CD8-positive, alpha-beta memory T cell (primary cell): ENCODE results near the gene DHX58. TPM values are rescaled to one million over a fixed set of nuclear protein-coding genes. Genes with fewer than 3 reads are reported as not detected.

Experiments used
- CTCF ChIA-PET: fragments of 350-600 bp; sonication (Branson Sonifier 250); formaldehyde crosslinking; loops from one replicate; lab custom pipeline; 2021; ENCODE audit warnings: antibody characterized with exemption; lab: Charles Lee
- POLR2A ChIA-PET: fragments of 350-600 bp; sonication (Branson Sonifier 250); formaldehyde crosslinking; loops from one replicate; lab custom pipeline; 2021; ENCODE audit warnings: antibody characterized with exemption; lab: Charles Lee
- DNase-seq, 5 donors: peaks; one replicate each; pipeline versions ENCODE4 v3.0.0 to v3.0.0-alpha.2; 2020 to 2022; ENCODE audit warnings: mixed read lengths in 1 of 5
- H3K27ac ChIP-seq: one replicate; pipeline ENCODE4 v1.7.0; 2013; ENCODE audit warnings: low read depth, mild to moderate bottlenecking, low read length, moderate library complexity
- H3K27me3 ChIP-seq: 2 replicates; pipeline ENCODE4 v1.7.0; 2013; ENCODE audit warnings: low read length, mild to moderate bottlenecking; ENCODE audit not compliant: insufficient read depth, poor library complexity, severe bottlenecking
- H3K36me3 ChIP-seq: 2 replicates; pipeline ENCODE4 v1.7.0; 2013; ENCODE audit warnings: mild to moderate bottlenecking, low read length, moderate library complexity; ENCODE audit not compliant: insufficient read depth
- H3K4me1 ChIP-seq: 2 replicates; pipeline ENCODE4 v1.7.0; 2013; ENCODE audit warnings: mild to moderate bottlenecking, low read length, moderate library complexity; ENCODE audit not compliant: insufficient read depth
- H3K4me3 ChIP-seq: 2 replicates; pipeline ENCODE4 v1.7.0; 2013; ENCODE audit warnings: mild to moderate bottlenecking, low read length
- H3K9me3 ChIP-seq: 2 replicates; pipeline ENCODE4 v1.7.0; 2013; ENCODE audit warnings: mild to moderate bottlenecking, low read length
- H3K27ac Mint-ChIP-seq, 8 donors: one replicate each; pipeline ENCODE4 v1.8.0; 2020 to 2021; ENCODE audit warnings: mixed read lengths in 8 of 8, mild to moderate bottlenecking in 6 of 8, inconsistent platforms in 3 of 8, moderate library complexity in 3 of 8
- H3K27me3 Mint-ChIP-seq, 2 donors: one replicate each; pipeline ENCODE4 v1.8.0; 2020 to 2021; ENCODE audit warnings: mixed read lengths in 2 of 2, mild to moderate bottlenecking in 1 of 2, moderate library complexity in 1 of 2
- H3K36me3 Mint-ChIP-seq, 3 donors: one replicate each; pipeline ENCODE4 v1.8.0; 2020 to 2021; ENCODE audit warnings: mixed read lengths in 3 of 3, inconsistent platforms in 1 of 3, mild to moderate bottlenecking in 1 of 3
- H3K4me1 Mint-ChIP-seq, 3 donors: one replicate each; pipeline ENCODE4 v1.8.0; 2020 to 2021; ENCODE audit warnings: mixed read lengths in 3 of 3, inconsistent platforms in 1 of 3, mild to moderate bottlenecking in 1 of 3
- H3K4me3 Mint-ChIP-seq, 7 donors: one replicate each; pipeline ENCODE4 v1.8.0; 2020 to 2021; ENCODE audit warnings: mixed read lengths in 7 of 7, mild to moderate bottlenecking in 6 of 7, moderate library complexity in 4 of 7, inconsistent platforms in 2 of 7
- H3K9me3 Mint-ChIP-seq, 5 donors: one replicate each; pipeline ENCODE4 v1.8.0; 2020 to 2022; ENCODE audit warnings: mixed read lengths in 5 of 5, mild to moderate bottlenecking in 3 of 5, moderate library complexity in 2 of 5, inconsistent platforms in 1 of 5
- polyA plus RNA-seq: library from polyadenylated mRNA; unstranded; fragments of 300-500 nt; fragmentation: Illumina TruSeq; gene quantifications from one replicate; pipeline ENCODE4 v1.2.3, GENCODE V29; 2021
- total RNA-seq, 2 experiments: library from RNA; stranded (reverse); gene quantifications; one replicate each; pipeline ENCODE4 v1.2.3, GENCODE V29; 2021

The DHX58 gene
- total and polyA plus RNA-seq, 3 experiments from 2014 or later: 8.1 to 10.7 (median 9.7) TPM

GRCh38 chr17:42119301-42119700, 6.8 kb upstream of the DHX58 start:
- POLR2A ChIA-PET: no interaction called here
- Histone ChIP-seq H3K27me3 (no peaks in the 10 kb centered on the region), H3K9me3 (no peaks in the 10 kb centered on the region), H3K36me3 (no peaks in the 10 kb centered on the region), H3K4me3 (no peak overlapping the region), H3K4me1 (peaks cover 14% of the 10 kb centered on the region), H3K27ac (no peak overlapping the region)
- Mint-ChIP-seq H3K36me3 (peaks cover 0 to 23% (median 2%) of the 10 kb centered on the region in 3 donors), H3K9me3 (no peaks in the 10 kb centered on the region), H3K27me3 (no peaks in the 10 kb centered on the region), H3K4me1 (peaks cover 23 to 31% (median 29%) of the 10 kb centered on the region in 3 donors), H3K27ac (peak overlapping the region in 1 of 8 donors; percentile 82), H3K4me3 (peak overlapping the region in 3 of 7 donors; percentile 37 to 77 (median 47))
- CTCF ChIA-PET: interaction anchor here (1.2 to 11.7 kb wide), 6 partner anchors 13 to 156 kb away, joined by 3 to 109 read pairs (median 6); partner anchors contain the start of genes CNP and NKIRAS2
- no peak for DNase-seq

GRCh38 chr17:42118545-42118944, 6.0 kb upstream of the DHX58 start:
- H3K36me3 ChIP-seq: no peaks in the 10 kb centered on the region
- peak overlapping the region; percentile 27 to 73 (median 60) for H3K4me3 Mint-ChIP-seq
- ChIA-PET CTCF (interaction anchor here (1.4 to 11.7 kb wide), 8 partner anchors 14 to 155 kb away, joined by 4 to 109 read pairs (median 5); partner anchors contain the start of genes CNP and NKIRAS2), POLR2A (no interaction called here)
- H3K9me3 Mint-ChIP-seq: no peaks in the 10 kb centered on the region
- peak overlapping the region in 3 of 8 donors; percentile 13 to 70 (median 24) for H3K27ac Mint-ChIP-seq
- peaks cover 23 to 32% (median 29%) of the 10 kb centered on the region in 3 donors for H3K4me1 Mint-ChIP-seq
- peaks cover 0 to 22% (median 2%) of the 10 kb centered on the region in 3 donors for H3K36me3 Mint-ChIP-seq
- no peaks in the 10 kb centered on the region for H3K9me3 ChIP-seq
- no peaks in the 10 kb centered on the region for H3K27me3 ChIP-seq
- H3K4me1 ChIP-seq: peaks cover 14% of the 10 kb centered on the region
- no peak overlapping the region for H3K27ac ChIP-seq
- peak in 1 of 5 donors; percentile 42 for DNase-seq
- no peaks in the 10 kb centered on the region for H3K27me3 Mint-ChIP-seq
- H3K4me3 ChIP-seq: no peak overlapping the region

- Histone ChIP-seq H3K27ac (no peak overlapping the region), H3K27me3 (no peaks in the 10 kb centered on the region), H3K9me3 (no peaks in the 10 kb centered on the region), H3K36me3 (no peaks in the 10 kb centered on the region), H3K4me1 (peaks cover 17% of the 10 kb centered on the region), H3K4me3 (no peak overlapping the region)
- H3K4me3 Mint-ChIP-seq: peak overlapping the region in 1 of 7 donors; percentile 71
- POLR2A ChIA-PET: interaction anchor here (0.6 kb wide), 1 partner anchor 137 kb away, joined by 3 read pairs; no protein-coding TSS in a partner anchor
- peaks cover 23 to 32% (median 29%) of the 10 kb centered on the region in 3 donors for H3K4me1 Mint-ChIP-seq
- peak overlapping the region in 2 of 8 donors; percentile 24 to 80 for H3K27ac Mint-ChIP-seq
- CTCF ChIA-PET: interaction anchor here (0.6 to 11.7 kb wide), 10 partner anchors 14 to 155 kb away, joined by 3 to 109 read pairs (median 4); partner anchors contain the start of genes DNAJC7 and NKIRAS2
- peaks cover 0 to 20% (median 2%) of the 10 kb centered on the region in 3 donors for H3K36me3 Mint-ChIP-seq
- H3K27me3 Mint-ChIP-seq: no peaks in the 10 kb centered on the region
- H3K9me3 Mint-ChIP-seq: no peaks in the 10 kb centered on the region
- no peak for DNase-seq
Measured at GRCh38 chr17:42118126-42118510, 5.6 kb upstream of the DHX58 start.

GRCh38 chr17:42117397-42118125, 5.0 kb upstream of the DHX58 start:
- ChIA-PET POLR2A (interaction anchor here (0.6 kb wide), 1 partner anchor 137 kb away, joined by 3 read pairs; no protein-coding TSS in a partner anchor), CTCF (interaction anchor here (0.6 to 11.7 kb wide), 11 partner anchors 15 to 154 kb away, joined by 3 to 109 read pairs (median 4); partner anchors contain the start of genes DNAJC7 and NKIRAS2)
- Mint-ChIP-seq H3K27me3 (no peaks in the 10 kb centered on the region), H3K4me1 (peaks cover 26 to 35% (median 33%) of the 10 kb centered on the region in 3 donors), H3K9me3 (no peaks in the 10 kb centered on the region), H3K4me3 (peak overlapping the region in 1 of 7 donors; percentile 56), H3K36me3 (peaks cover 0 to 20% (median 2%) of the 10 kb centered on the region in 3 donors), H3K27ac (peak overlapping the region in 1 of 8 donors; percentile 80)
- Histone ChIP-seq H3K27me3 (no peaks in the 10 kb centered on the region), H3K27ac (no peak overlapping the region), H3K4me1 (peaks cover 22% of the 10 kb centered on the region), H3K9me3 (no peaks in the 10 kb centered on the region), H3K4me3 (no peak overlapping the region), H3K36me3 (no peaks in the 10 kb centered on the region)
- DNase-seq: no peak

GRCh38 chr17:42116705-42117396, 4.3 kb upstream of the DHX58 start:
- H3K4me3 Mint-ChIP-seq: peak overlapping the region in 2 of 7 donors; percentile 38 to 54
- H3K27ac Mint-ChIP-seq: peak overlapping the region in 6 of 8 donors; percentile 3 to 41 (median 18)
- Histone ChIP-seq H3K9me3 (no peaks in the 10 kb centered on the region), H3K27me3 (no peaks in the 10 kb centered on the region), H3K27ac (no peak overlapping the region), H3K4me3 (no peak overlapping the region), H3K4me1 (peaks cover 25% of the 10 kb centered on the region), H3K36me3 (no peaks in the 10 kb centered on the region)
- POLR2A ChIA-PET: no interaction called here
- DNase-seq: peak; percentile 71 to 87 (median 75)
- peaks cover 0 to 22% (median 2%) of the 10 kb centered on the region in 3 donors for H3K36me3 Mint-ChIP-seq
- H3K27me3 Mint-ChIP-seq: no peaks in the 10 kb centered on the region
- CTCF ChIA-PET: interaction anchor here (0.7 to 11.7 kb wide), 12 partner anchors 10 to 153 kb away, joined by 3 to 109 read pairs (median 4); partner anchors contain the start of genes DNAJC7 and NKIRAS2
- peaks cover 31 to 42% (median 40%) of the 10 kb centered on the region in 3 donors for H3K4me1 Mint-ChIP-seq
- H3K9me3 Mint-ChIP-seq: no peaks in the 10 kb centered on the region

GRCh38 chr17:42114118-42114517, 1.6 kb upstream of the DHX58 start:
- peaks cover 0 to 31% (median 5%) of the 10 kb centered on the region in 3 donors for H3K36me3 Mint-ChIP-seq
- no peaks in the 10 kb centered on the region for H3K9me3 Mint-ChIP-seq
- H3K4me3 Mint-ChIP-seq: peak overlapping the region in 1 of 7 donors; percentile 65

More at GRCh38 chr17:42114118-42114517, 1.6 kb upstream of the DHX58 start:
- Histone ChIP-seq H3K36me3 (no peaks in the 10 kb centered on the region), H3K27ac (no peak overlapping the region), H3K27me3 (no peaks in the 10 kb centered on the region), H3K4me1 (peaks cover 21% of the 10 kb centered on the region), H3K9me3 (no peaks in the 10 kb centered on the region), H3K4me3 (no peak overlapping the region)
- DNase-seq: no peak
- peak overlapping the region in 3 of 8 donors; percentile 66 to 91 (median 67) for H3K27ac Mint-ChIP-seq
- peaks cover 34 to 48% (median 41%) of the 10 kb centered on the region in 3 donors for H3K4me1 Mint-ChIP-seq
- ChIA-PET CTCF (interaction anchor here (0.7 to 11.7 kb wide), 9 partner anchors 13 to 152 kb away, joined by 3 to 109 read pairs (median 10); partner anchors contain the start of genes CNP and DNAJC7), POLR2A (interaction anchor here (1.8 kb wide), 1 partner anchor 148 kb away, joined by 10 read pairs; the partner anchor contains the start of gene CNP)
- no peaks in the 10 kb centered on the region for H3K27me3 Mint-ChIP-seq
